Gastroesophageal sphincter (tissue), 2 donors: Measurements from ENCODE around the gene ANKH.

ENCODE experiments used
- EP300 ChIP-seq: sonication (generic); formaldehyde crosslinking; IDR thresholded peaks from one replicate; pipeline ENCODE4 v1.6.1; 2017; ENCODE audit warnings: antibody characterized with exemption, mild to moderate bottlenecking
- POLR2AphosphoS5 ChIP-seq: sonication (generic); formaldehyde crosslinking; IDR thresholded peaks from one replicate; pipeline ENCODE4 v1.6.1; 2017; ENCODE audit warnings: antibody characterized with exemption

- TF ChIP-seq POLR2AphosphoS5 (no peak), EP300 (no peak)
Observed at GRCh38 chr5:14829396-14829795, 42.2 kb downstream of the ANKH start.
